Measurements from ENCODE around the gene SLC44A5.

SLC44A5 gene

GRCh38 chr1:75531570-75531969, 79.3 kb downstream of the SLC44A5 start:
- Histone ChIP-seq H3K4me3 (IDR thresholded peaks at IDR 0.05; ENCODE audit: insufficient read depth, low read depth, low read length) (no peak overlapping the region), H3K27me3 (ENCODE audit: insufficient read depth, low read depth) (no peaks in the 10 kb centered on the region), H3K79me2 (ENCODE audit: insufficient read depth, low read depth) (no peaks in the 10 kb centered on the region), H3K4me1 (ENCODE audit: low read depth, poor library complexity, severe bottlenecking) (no peaks in the 10 kb centered on the region), H3K36me3 (ENCODE audit: insufficient read depth) (no peaks in the 10 kb centered on the region), H2AFZ (ENCODE audit: low read depth) (no peak overlapping the region), H4K20me1 (ENCODE audit: insufficient read depth) (no peaks in the 10 kb centered on the region), H3K9ac (no peak overlapping the region), H3K4me2 (no peak overlapping the region), H3K27ac (no peak overlapping the region)
- no peak for TF ChIP-seq CTCF (conservative IDR thresholded peaks at IDR 0.05; ENCODE audit: low read depth, low read length)

- no peaks in the 10 kb centered on the region for H3K36me3 ChIP-seq (ENCODE audit: insufficient read depth)
- no peak for TF ChIP-seq CTCF (conservative IDR thresholded peaks at IDR 0.05; ENCODE audit: low read depth, low read length)
- H3K27me3 ChIP-seq (ENCODE audit: insufficient read depth, low read depth), result no peaks in the 10 kb centered on the region
- H2AFZ ChIP-seq (ENCODE audit: low read depth), result no peak overlapping the region
- H3K4me3 ChIP-seq (IDR thresholded peaks at IDR 0.05; ENCODE audit: insufficient read depth, low read depth, low read length), result no peak overlapping the region
- no peaks in the 10 kb centered on the region for H4K20me1 ChIP-seq (ENCODE audit: insufficient read depth)
- H3K4me1 ChIP-seq (ENCODE audit: low read depth, poor library complexity, severe bottlenecking), result no peaks in the 10 kb centered on the region
- no peaks in the 10 kb centered on the region for H3K79me2 ChIP-seq (ENCODE audit: insufficient read depth, low read depth)
- no peak overlapping the region for H3K27ac ChIP-seq
- no peak overlapping the region for H3K4me2 ChIP-seq
- no peak overlapping the region for H3K9ac ChIP-seq
These were observed 81.4 kb downstream of the SLC44A5 start for GRCh38 chr1:75529488-75529887.

DNA sequence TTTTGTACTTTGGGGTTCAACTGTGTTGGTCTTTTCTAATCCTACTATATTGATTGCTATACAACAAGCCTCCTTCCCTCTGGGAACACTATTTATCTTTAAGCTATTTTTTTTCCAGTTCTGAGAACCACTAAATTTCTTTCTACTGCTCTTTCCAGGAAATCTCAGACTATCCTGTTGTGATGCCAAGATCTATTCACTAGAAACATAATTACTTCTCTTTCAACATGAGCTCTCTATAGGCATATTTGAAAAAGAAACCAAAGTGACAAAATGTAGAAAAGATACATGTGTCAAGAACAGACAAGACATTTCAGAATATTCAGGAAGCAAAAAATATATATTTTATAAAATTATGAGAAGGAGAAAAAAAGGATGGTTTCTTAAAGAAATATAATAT, 82.9 kb downstream of the SLC44A5 start:
- Histone ChIP-seq H3K27me3 (ENCODE audit: insufficient read depth, low read depth) (no peaks in the 10 kb centered on the region), H2AFZ (ENCODE audit: low read depth) (no peak overlapping the region)
- no peak for TF ChIP-seq CTCF (conservative IDR thresholded peaks at IDR 0.05; ENCODE audit: low read depth, low read length)

GRCh38 chr1:75522389-75522788, 88.5 kb downstream of the SLC44A5 start:
- Histone ChIP-seq H3K4me3 (IDR thresholded peaks at IDR 0.05; ENCODE audit: insufficient read depth, low read depth, low read length) (no peak overlapping the region), H3K27ac (no peak overlapping the region), H3K79me2 (ENCODE audit: insufficient read depth, low read depth) (no peaks in the 10 kb centered on the region), H2AFZ (ENCODE audit: low read depth) (no peak overlapping the region), H3K4me2 (no peak overlapping the region), H3K9ac (no peak overlapping the region), H3K4me1 (ENCODE audit: low read depth, poor library complexity, severe bottlenecking) (no peaks in the 10 kb centered on the region), H3K36me3 (ENCODE audit: insufficient read depth) (no peaks in the 10 kb centered on the region), H3K27me3 (ENCODE audit: insufficient read depth, low read depth) (no peaks in the 10 kb centered on the region), H4K20me1 (ENCODE audit: insufficient read depth) (no peaks in the 10 kb centered on the region)
- no peak for TF ChIP-seq CTCF (conservative IDR thresholded peaks at IDR 0.05; ENCODE audit: low read depth, low read length)

More for the DNA sequence above, 82.9 kb downstream of the SLC44A5 start:
- Histone ChIP-seq H3K79me2 (ENCODE audit: insufficient read depth, low read depth) (no peaks in the 10 kb centered on the region), H3K4me2 (no peak overlapping the region), H3K4me3 (IDR thresholded peaks at IDR 0.05; ENCODE audit: insufficient read depth, low read depth, low read length) (no peak overlapping the region), H3K9ac (no peak overlapping the region), H3K4me1 (ENCODE audit: low read depth, poor library complexity, severe bottlenecking) (no peaks in the 10 kb centered on the region), H4K20me1 (ENCODE audit: insufficient read depth) (no peaks in the 10 kb centered on the region), H3K36me3 (ENCODE audit: insufficient read depth) (no peaks in the 10 kb centered on the region), H3K27ac (no peak overlapping the region)

All from KMS-11 (cell line).